Breast epithelium (tissue), 3 donors: Measurements from ENCODE around the gene ZMYND15.

Source experiments
- POLR2AphosphoS5 ChIP-seq, 3 donors: sonication (generic); formaldehyde crosslinking; IDR thresholded peaks; one replicate each; pipeline ENCODE4 v1.6.1; 2017; ENCODE audit warnings: antibody characterized with exemption in 3 of 3
- TF ChIP-seq, protein P1 (sequence below), 3 donors: fragments of 450-650 bp; IDR thresholded peaks; one replicate each; pipeline ENCODE4 v1.5.1; 2016 to 2017; ENCODE audit warnings: antibody characterized with exemption in 3 of 3, mild to moderate bottlenecking in 3 of 3, moderate library complexity in 3 of 3

DNA sequence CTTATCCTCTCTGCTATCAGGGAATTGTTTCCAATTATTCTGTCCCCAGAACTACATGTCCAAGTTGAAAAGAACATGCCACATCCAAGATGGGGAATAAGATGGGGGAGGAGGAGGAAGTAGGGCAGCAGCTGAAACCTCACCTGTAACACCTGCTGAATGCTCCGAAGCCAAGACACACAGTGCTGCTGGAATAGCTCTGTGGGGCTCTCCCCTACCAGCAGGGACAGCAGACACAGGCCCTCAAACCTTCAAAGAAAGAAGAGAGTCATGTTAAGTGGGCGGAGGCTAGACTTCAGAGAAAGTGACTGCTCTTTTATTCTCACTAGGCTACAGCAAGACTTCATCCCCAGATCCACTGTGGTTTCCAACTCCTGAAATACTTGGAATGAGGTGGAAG lies 48.9 kb upstream of the ZMYND15 start:
- TF ChIP-seq, protein P1, sequence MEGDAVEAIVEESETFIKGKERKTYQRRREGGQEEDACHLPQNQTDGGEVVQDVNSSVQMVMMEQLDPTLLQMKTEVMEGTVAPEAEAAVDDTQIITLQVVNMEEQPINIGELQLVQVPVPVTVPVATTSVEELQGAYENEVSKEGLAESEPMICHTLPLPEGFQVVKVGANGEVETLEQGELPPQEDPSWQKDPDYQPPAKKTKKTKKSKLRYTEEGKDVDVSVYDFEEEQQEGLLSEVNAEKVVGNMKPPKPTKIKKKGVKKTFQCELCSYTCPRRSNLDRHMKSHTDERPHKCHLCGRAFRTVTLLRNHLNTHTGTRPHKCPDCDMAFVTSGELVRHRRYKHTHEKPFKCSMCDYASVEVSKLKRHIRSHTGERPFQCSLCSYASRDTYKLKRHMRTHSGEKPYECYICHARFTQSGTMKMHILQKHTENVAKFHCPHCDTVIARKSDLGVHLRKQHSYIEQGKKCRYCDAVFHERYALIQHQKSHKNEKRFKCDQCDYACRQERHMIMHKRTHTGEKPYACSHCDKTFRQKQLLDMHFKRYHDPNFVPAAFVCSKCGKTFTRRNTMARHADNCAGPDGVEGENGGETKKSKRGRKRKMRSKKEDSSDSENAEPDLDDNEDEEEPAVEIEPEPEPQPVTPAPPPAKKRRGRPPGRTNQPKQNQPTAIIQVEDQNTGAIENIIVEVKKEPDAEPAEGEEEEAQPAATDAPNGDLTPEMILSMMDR (IDR thresholded peaks at IDR 0.05), result no peak
- no peak for TF ChIP-seq POLR2AphosphoS5 (IDR thresholded peaks at IDR 0.05)
